Keratinocyte (primary cell): Measurements from ENCODE around the gene RMND5B. TPM values are rescaled to one million over a fixed set of nuclear protein-coding genes. Genes with fewer than 3 reads are reported as not detected.

Source experiments
- DNase-seq: peaks from one replicate; pipeline ENCODE4 v3.0.0-alpha.2; 2011; ENCODE audit warnings: low read depth, missing footprints, low spot score
- FAIRE-seq: peaks from 2 replicates; lab custom pipeline; 2011; peaks lifted over from hg19 to GRCh38; lab: Jason Lieb, UNC
- H2AFZ ChIP-seq: 2 replicates; pipeline ENCODE4 v1.6.0; 2012; ENCODE audit warnings: low read length, control low read depth, inconsistent platforms; ENCODE audit not compliant: control insufficient read depth
- H3K27ac ChIP-seq: 2 replicates; pipeline ENCODE4 v1.5.1; 2011; ENCODE audit warnings: low read length; ENCODE audit not compliant: control insufficient read depth, insufficient read depth
- H3K27me3 ChIP-seq: 3 replicates; pipeline ENCODE4 v1.6.0; 2011; ENCODE audit warnings: low read length; ENCODE audit not compliant: control insufficient read depth, insufficient read depth; ENCODE audit errors: extremely low read depth
- H3K36me3 ChIP-seq, 2 experiments: 2 replicates in 1 of 2; 3 replicates in 1 of 2; pipeline ENCODE4 v1.5.1; 2011; ENCODE audit warnings: low read length in 2 of 2, mild to moderate bottlenecking in 1 of 2; ENCODE audit not compliant: control insufficient read depth in 2 of 2, insufficient read depth in 2 of 2; ENCODE audit errors: extremely low read depth in 1 of 2
- H3K4me1 ChIP-seq: 3 replicates; pipeline ENCODE4 v1.5.1; 2011; ENCODE audit warnings: low read length; ENCODE audit not compliant: control insufficient read depth, insufficient read depth; ENCODE audit errors: extremely low read depth
- H3K4me2 ChIP-seq: 3 replicates; pipeline ENCODE4 v1.6.0; 2011; ENCODE audit warnings: low read depth, low read length; ENCODE audit not compliant: control insufficient read depth, insufficient read depth; ENCODE audit errors: extremely low read depth
- H3K4me3 ChIP-seq, 3 experiments: fragments of 200-600 bp in 1 of 3; sonication (generic) in 1 of 3; 2 replicates in 2 of 3; 3 replicates in 1 of 3; pipeline ENCODE4 v1.5.1; 2011 to 2016; ENCODE audit warnings: low read length in 3 of 3, mild to moderate bottlenecking in 3 of 3, control low read depth in 2 of 3, inconsistent platforms in 1 of 3, low read depth in 1 of 3, mixed read lengths in 1 of 3, mixed run types in 1 of 3, moderate library complexity in 1 of 3; ENCODE audit not compliant: control insufficient read depth in 2 of 3, insufficient read depth in 2 of 3; ENCODE audit errors: extremely low read depth in 1 of 3
- H3K79me2 ChIP-seq: 2 replicates; pipeline ENCODE4 v1.6.0; 2012; ENCODE audit warnings: low read length; ENCODE audit not compliant: control insufficient read depth, insufficient read depth
- H3K9ac ChIP-seq: 3 replicates; pipeline ENCODE4 v1.6.0; 2011; ENCODE audit warnings: low read length; ENCODE audit not compliant: control insufficient read depth, insufficient read depth; ENCODE audit errors: extremely low read depth
- H3K9me1 ChIP-seq: 3 replicates; pipeline ENCODE4 v1.6.0; 2011; ENCODE audit warnings: low read length; ENCODE audit not compliant: control insufficient read depth, insufficient read depth; ENCODE audit errors: extremely low read depth
- H3K9me3 ChIP-seq: 2 replicates; pipeline ENCODE4 v1.5.1; 2012; ENCODE audit warnings: low read depth, low read length; ENCODE audit not compliant: control insufficient read depth
- H4K20me1 ChIP-seq: 3 replicates; pipeline ENCODE4 v1.6.0; 2011; ENCODE audit warnings: low read length; ENCODE audit not compliant: control insufficient read depth, insufficient read depth; ENCODE audit errors: extremely low read depth
- CTCF ChIP-seq, 3 experiments: IDR thresholded peaks in 1 of 3; conservative IDR thresholded peaks in 1 of 3; optimal IDR thresholded peaks in 1 of 3; 2 replicates in 2 of 3; 3 replicates in 1 of 3; pipeline versions ENCODE3 to v1.5.1; 2011; ENCODE audit warnings: low read length in 3 of 3, mild to moderate bottlenecking in 3 of 3, moderate library complexity in 2 of 3, control low read depth in 1 of 3, inconsistent platforms in 1 of 3; ENCODE audit not compliant: insufficient read depth in 2 of 3; ENCODE audit errors: extremely low read depth in 1 of 3
- EZH2 ChIP-seq: IDR thresholded peaks from one replicate; pipeline ENCODE4 v1.6.1; 2012; ENCODE audit warnings: inconsistent platforms, mild to moderate bottlenecking, low read length, moderate library complexity
- dilution Hi-C: fragments of 300-500 bp; cut with MboI; formaldehyde crosslinking; loops from one replicate; pipeline ENCODE4 v1.7.0; 2020; ENCODE audit warnings: low sequenced_read_pairs; ENCODE audit not compliant: extremely low pct_ligation_motif_present
- polyA plus RNA-seq, 5 experiments: library from polyadenylated mRNA; depleted of rRNA in 3 of 5; stranded (reverse) in 3 of 5; stranded (forward) in 1 of 5; unstranded in 1 of 5; fragments of >200 nt; gene quantifications; 1 replicate in 1 of 5; 2 replicates in 3 of 5; 3 replicates in 1 of 5; pipeline versions ENCODE4 v1.2.1 to v1.2.3, GENCODE V29; 2011 to 2012; ENCODE audit warnings: missing spikeins in 2 of 5, low read depth in 1 of 5, low replicate concordance in 1 of 5

Gene RMND5B
- polyA plus RNA-seq, 1 donor (not counting 4 experiments of a cell fraction or from before 2014, with no cell fraction given): 15.5 TPM

GRCh38 chr5:178098685-178099084 lies 32.1 kb upstream of the RMND5B start:
- H2AFZ ChIP-seq: no peak overlapping the region
- no peaks in the 10 kb centered on the region for H3K9me3 ChIP-seq
- no peak overlapping the region for H3K4me3 ChIP-seq
- TF ChIP-seq EZH2 (no peak), CTCF (optimal IDR thresholded peaks at IDR 0.05 in 1 of 3, IDR thresholded peaks at IDR 0.05 in 1 of 3, conservative IDR thresholded peaks at IDR 0.05 in 1 of 3; ENCODE audit: extremely low read depth in 1 of 3, insufficient read depth in 2 of 3, low read length in 3 of 3) (no peak)
- dilution Hi-C loops: no loop called here
- peaks cover 3% of the 10 kb centered on the region for H3K27me3 ChIP-seq
- DNase-seq (no peak), FAIRE-seq (no peak)
- H3K9me1 ChIP-seq: no peaks in the 10 kb centered on the region
- no peaks in the 10 kb centered on the region for H3K79me2 ChIP-seq
- H3K4me1 ChIP-seq: no peaks in the 10 kb centered on the region
- no peaks in the 10 kb centered on the region for H3K36me3 ChIP-seq
- no peak overlapping the region for H3K4me2 ChIP-seq
- H3K27ac ChIP-seq: no peak overlapping the region
- no peak overlapping the region for H3K9ac ChIP-seq
- no peaks in the 10 kb centered on the region for H4K20me1 ChIP-seq

GRCh38 chr5:178103612-178104011 lies 27.2 kb upstream of the RMND5B start:
- Histone ChIP-seq H4K20me1 (no peaks in the 10 kb centered on the region), H3K4me3 (no peak overlapping the region), H3K79me2 (no peaks in the 10 kb centered on the region), H3K36me3 (no peaks in the 10 kb centered on the region), H3K4me1 (peaks cover 11% of the 10 kb centered on the region), H3K4me2 (no peak overlapping the region), H3K9me3 (no peaks in the 10 kb centered on the region), H3K27ac (no peak overlapping the region), H2AFZ (no peak overlapping the region), H3K27me3 (no peaks in the 10 kb centered on the region), H3K9ac (no peak overlapping the region), H3K9me1 (no peaks in the 10 kb centered on the region)
- dilution Hi-C loops: no loop called here
- FAIRE-seq: no peak
- no peak for TF ChIP-seq CTCF (optimal IDR thresholded peaks at IDR 0.05 in 1 of 3, IDR thresholded peaks at IDR 0.05 in 1 of 3, conservative IDR thresholded peaks at IDR 0.05 in 1 of 3; ENCODE audit: extremely low read depth in 1 of 3, insufficient read depth in 2 of 3, low read length in 3 of 3)
- TF ChIP-seq EZH2: no peak
- DNase-seq: no peak
